Vagina (tissue), 2 donors: ENCODE results near the gene NMNAT3. TPM values are rescaled to one million over a fixed set of nuclear protein-coding genes. Genes with fewer than 3 reads are reported as not detected.

ENCODE experiments used
- DNase-seq, 2 donors: peaks; one replicate each; pipeline ENCODE4 v3.0.0-alpha.2; 2017; ENCODE audit errors: extremely low spot score in 2 of 2
- H3K27ac ChIP-seq: fragments of 200-600 bp; sonication (generic); one replicate; pipeline ENCODE4 v1.5.1; 2019
- H3K27me3 ChIP-seq: fragments of 200-600 bp; sonication (generic); one replicate; pipeline ENCODE4 v1.5.1; 2019
- H3K36me3 ChIP-seq, 2 donors: fragments of 200-600 bp; sonication (generic); one replicate each; pipeline ENCODE4 v1.5.1; 2017 to 2019
- H3K4me1 ChIP-seq: fragments of 200-600 bp; sonication (generic); one replicate; pipeline ENCODE4 v1.5.1; 2019
- H3K4me3 ChIP-seq, 2 donors: fragments of 200-600 bp; sonication (generic); 1 replicate in 1 of 2; 2 replicates in 1 of 2; pipeline ENCODE4 v1.5.1; 2016 to 2019
- H3K9me3 ChIP-seq: fragments of 200-600 bp; sonication (generic); one replicate; pipeline ENCODE4 v1.5.1; 2019
- CTCF ChIP-seq, 3 experiments: fragments of 450-650 bp in 2 of 3; fragments of 200-600 bp in 1 of 3; sonication (generic) in 1 of 3; IDR thresholded peaks; one replicate each; pipeline ENCODE4 v1.5.1; 2017 to 2019; ENCODE audit warnings: antibody characterized with exemption in 3 of 3, mild to moderate bottlenecking in 2 of 3, moderate library complexity in 2 of 3
- POLR2A ChIP-seq, 2 donors: fragments of 450-650 bp; IDR thresholded peaks; one replicate each; pipeline ENCODE4 v1.6.1; 2017; ENCODE audit warnings: antibody characterized with exemption in 2 of 2, mild to moderate bottlenecking in 2 of 2, moderate library complexity in 2 of 2
- POLR2AphosphoS5 ChIP-seq, 2 donors: sonication (generic); formaldehyde crosslinking; IDR thresholded peaks; one replicate each; pipeline ENCODE4 v1.9.0; 2017; ENCODE audit warnings: antibody characterized with exemption in 2 of 2, mild to moderate bottlenecking in 2 of 2, low read depth in 1 of 2; ENCODE audit not compliant: insufficient read depth in 1 of 2
- intact Hi-C: fragments of 100-400 bp; cut with DNase I; formaldehyde crosslinking; loops from one replicate; pipeline ENCODE4 v1.15.1; 2023
- total RNA-seq: library from RNA; depleted of rRNA; stranded (reverse); fragments of >200 nt; gene quantifications from one replicate; pipeline ENCODE4 v1.2.3, GENCODE V29; 2016

NMNAT3 gene
- total RNA-seq, 1 donor from 2014 or later = 17.4 TPM

- H3K4me1 ChIP-seq = no peaks in the 10 kb centered on the region
- intact Hi-C loops = no loop called here
- H3K27ac ChIP-seq = no peak overlapping the region
- no peak for DNase-seq
- no peaks in the 10 kb centered on the region for H3K9me3 ChIP-seq
- H3K4me3 ChIP-seq = no peak overlapping the region
- TF ChIP-seq POLR2AphosphoS5 (IDR thresholded peaks at IDR 0.05; ENCODE audit: insufficient read depth in 1 of 2, low read depth in 1 of 2) (no peak), CTCF (IDR thresholded peaks at IDR 0.05) (no peak), POLR2A (IDR thresholded peaks at IDR 0.05) (no peak)
- no peaks in the 10 kb centered on the region for H3K27me3 ChIP-seq
- H3K36me3 ChIP-seq = no peaks in the 10 kb centered on the region
These were observed 117.4 kb downstream of the NMNAT3 start for GRCh38 chr3:139560411-139560810.

GRCh38 chr3:139559541-139559940 lies 118.2 kb downstream of the NMNAT3 start:
- H3K36me3 ChIP-seq = no peaks in the 10 kb centered on the region
- DNase-seq = no peak

GRCh38 chr3:139558351-139559266 lies 119.2 kb downstream of the NMNAT3 start:
- intact Hi-C loops = loop anchor here (10.0 kb wide), 1 partner anchor 114 kb away; no protein-coding TSS in a partner anchor
- Histone ChIP-seq H3K9me3 (no peaks in the 10 kb centered on the region), H3K36me3 (no peaks in the 10 kb centered on the region)

More at GRCh38 chr3:139559541-139559940, 118.2 kb downstream of the NMNAT3 start:
- TF ChIP-seq POLR2AphosphoS5 (IDR thresholded peaks at IDR 0.05; ENCODE audit: insufficient read depth in 1 of 2, low read depth in 1 of 2) (no peak), POLR2A (IDR thresholded peaks at IDR 0.05) (no peak), CTCF (IDR thresholded peaks at IDR 0.05) (no peak)
- Histone ChIP-seq H3K9me3 (no peaks in the 10 kb centered on the region), H3K4me1 (no peaks in the 10 kb centered on the region), H3K4me3 (no peak overlapping the region), H3K27ac (no peak overlapping the region), H3K27me3 (no peaks in the 10 kb centered on the region)
- intact Hi-C loops = loop anchor here (10.0 kb wide), 1 partner anchor 115 kb away; no protein-coding TSS in a partner anchor

GRCh38 chr3:139557041-139557440 lies 120.7 kb downstream of the NMNAT3 start:
- DNase-seq = no peak
- Histone ChIP-seq H3K27me3 (no peaks in the 10 kb centered on the region), H3K4me1 (no peaks in the 10 kb centered on the region), H3K9me3 (no peaks in the 10 kb centered on the region), H3K27ac (no peak overlapping the region), H3K4me3 (no peak overlapping the region), H3K36me3 (no peaks in the 10 kb centered on the region)
- intact Hi-C loops = loop anchor here (10.0 kb wide), 1 partner anchor 112 kb away; no protein-coding TSS in a partner anchor
- no peak for TF ChIP-seq CTCF (IDR thresholded peaks at IDR 0.05)
- TF ChIP-seq POLR2A (IDR thresholded peaks at IDR 0.05) = no peak
- TF ChIP-seq POLR2AphosphoS5 (IDR thresholded peaks at IDR 0.05; ENCODE audit: insufficient read depth in 1 of 2, low read depth in 1 of 2) = no peak

More at GRCh38 chr3:139558351-139559266, 119.2 kb downstream of the NMNAT3 start:
- H3K27ac ChIP-seq = no peak overlapping the region
- no peak for DNase-seq
- no peak overlapping the region for H3K4me3 ChIP-seq
- H3K27me3 ChIP-seq = no peaks in the 10 kb centered on the region
- TF ChIP-seq POLR2AphosphoS5 (IDR thresholded peaks at IDR 0.05; ENCODE audit: insufficient read depth in 1 of 2, low read depth in 1 of 2) (no peak), CTCF (IDR thresholded peaks at IDR 0.05) (no peak), POLR2A (IDR thresholded peaks at IDR 0.05) (no peak)
- H3K4me1 ChIP-seq = no peaks in the 10 kb centered on the region

GRCh38 chr3:139555249-139555648 lies 122.5 kb downstream of the NMNAT3 start:
- no peak overlapping the region for H3K27ac ChIP-seq
- H3K27me3 ChIP-seq = no peaks in the 10 kb centered on the region
- no peaks in the 10 kb centered on the region for H3K9me3 ChIP-seq
- H3K36me3 ChIP-seq = no peaks in the 10 kb centered on the region
- intact Hi-C loops = loop anchor here (10.0 kb wide), 1 partner anchor 110 kb away; no protein-coding TSS in a partner anchor
- DNase-seq = no peak
- H3K4me3 ChIP-seq = no peak overlapping the region
- TF ChIP-seq POLR2A (IDR thresholded peaks at IDR 0.05) (no peak), POLR2AphosphoS5 (IDR thresholded peaks at IDR 0.05; ENCODE audit: insufficient read depth in 1 of 2, low read depth in 1 of 2) (no peak), CTCF (IDR thresholded peaks at IDR 0.05) (no peak)
- H3K4me1 ChIP-seq = no peaks in the 10 kb centered on the region
